ENCODE data around the gene WDR27. TPM values are rescaled to one million over a fixed set of nuclear protein-coding genes. Genes with fewer than 3 reads are reported as not detected.

Gene WDR27
- total and polyA plus RNA-seq, 10 of the 15 experiments (the other 5 are each of a cell fraction or from before 2014, with no cell fraction given): 1.9 to 33.2 (median 19.0) TPM

- TF ChIP-seq FOXM1 (IDR thresholded peaks at IDR 0.05; ENCODE audit: low read depth, low read length) (0 out of 2 replicates have a peak, but pooled peaks have one; percentile 20), MTA2 (IDR thresholded peaks at IDR 0.05; ENCODE audit: low read depth) (peak; percentile 78), ATF2 (IDR thresholded peaks at IDR 0.05; ENCODE audit: low read length) (0 out of 2 replicates have a peak, but pooled peaks have one; percentile 8), RUNX3 (IDR thresholded peaks at IDR 0.05; ENCODE audit: low read length) (peak; percentile 52), BHLHE40 (IDR thresholded peaks at IDR 0.05; ENCODE audit: borderline replicate concordance in 1 of 2, low read depth in 2 of 2, low read length in 1 of 2) (peak; percentile 4 to 77; a peak in 2 of 4 replicates)
Measured at GRCh38 chr6:169589699-169590257, 112.1 kb downstream of the WDR27 start (continued).

- RAD21 ChIA-PET (ENCODE audit: unreplicated experiment): no interaction called here
- H3K4me1 ChIP-seq (ENCODE audit: control insufficient read depth, insufficient read depth, low read length): peaks cover 17% of the 10 kb centered on the region
- peak overlapping the region; percentile 37 for H3K27ac ChIP-seq (ENCODE audit: control insufficient read depth, insufficient read depth)
- no TSS peak for BruUV-seq (replicated peaks)
- SMC1A ChIA-PET (ENCODE audit: uncharacterized antibody, unreplicated experiment): no interaction called here
- DNase-seq (ENCODE audit: low read depth, low spot score) (no peak), ATAC-seq (peak; percentile 59), FAIRE-seq (no peak)
- H3K36me3 ChIP-seq (ENCODE audit: control insufficient read depth in 2 of 2, insufficient read depth in 2 of 2, low read length in 1 of 2): no peaks in the 10 kb centered on the region
- no peak overlapping the region for H3K9ac ChIP-seq (ENCODE audit: control insufficient read depth, insufficient read depth, low read length)
- H4K20me1 ChIP-seq (ENCODE audit: control insufficient read depth, insufficient read depth): no peaks in the 10 kb centered on the region
- in situ Hi-C loops (cut with MboI): no loop called here
- H3K27me3 ChIP-seq (replicated peaks in 1 of 2; ENCODE audit: control insufficient read depth in 2 of 2, insufficient read depth in 2 of 2, low read length in 1 of 2): no peaks in the 10 kb centered on the region
- H3K9me3 ChIP-seq (replicated peaks; ENCODE audit: control insufficient read depth, insufficient read depth, low read length): no peaks in the 10 kb centered on the region
- peak overlapping the region; percentile 38; the same call in 1 of the 2 replicates for H3K4me2 ChIP-seq (ENCODE audit: control insufficient read depth, insufficient read depth)
- intact Hi-C loops (cut with micrococcal nuclease; ENCODE audit: unreplicated experiment): no loop called here
- no peak overlapping the region for H2AFZ ChIP-seq (ENCODE audit: control insufficient read depth, low read depth, low read length)
- H3K79me2 ChIP-seq (ENCODE audit: control insufficient read depth, insufficient read depth, low read length): no peaks in the 10 kb centered on the region
- CTCF ChIA-PET: no interaction called here
- no peak overlapping the region for H3K4me3 ChIP-seq
- POLR2A ChIA-PET: no interaction called here
- WGBS (ENCODE audit: insufficient coverage, insufficient replicate concordance, low lambda C conversion rate, missing lambda C conversion rate): 21% methylated on average over 3 of the region's 3 CpGs
- TF ChIP-seq IRF5 (IDR thresholded peaks at IDR 0.05; ENCODE audit: borderline replicate concordance): no peak
- TF ChIP-seq HDAC6 (IDR thresholded peaks at IDR 0.05; ENCODE audit: unreplicated experiment): no peak
- TF ChIP-seq NR2F1 (conservative IDR thresholded peaks at IDR 0.05): no peak
- no peak for TF ChIP-seq CTCF (IDR thresholded peaks at IDR 0.05 in 2 of 3, conservative IDR thresholded peaks at IDR 0.05 in 1 of 3; ENCODE audit: control insufficient read depth in 2 of 3, extremely low read depth in 1 of 3, insufficient read depth in 1 of 3, low read depth in 3 of 3, low read length in 3 of 3)
- no peak for TF ChIP-seq USF1 (IDR thresholded peaks at IDR 0.05; ENCODE audit: borderline replicate concordance, extremely low read length, insufficient read depth, low read depth, low read length)
- no peak for TF ChIP-seq SPI1 (IDR thresholded peaks at IDR 0.05; ENCODE audit: borderline replicate concordance, insufficient read depth, low read depth, low read length)
- TF ChIP-seq SIX5 (IDR thresholded peaks at IDR 0.05; ENCODE audit: low read depth, low read length, severe bottlenecking): no peak
- TF ChIP-seq KDM1A (IDR thresholded peaks at IDR 0.05; ENCODE audit: borderline replicate concordance): no peak
- TF ChIP-seq RELA (IDR thresholded peaks at IDR 0.05; ENCODE audit: borderline replicate concordance, partially characterized antibody): no peak
Measured at GRCh38 chr6:169589293-169589692, 112.5 kb downstream of the WDR27 start.
